HG02981 (cell line): ENCODE results near the gene TMEM151A.
A peak's percentile ranks its signal among the peaks of the same experiment; 100 is the strongest.

ENCODE experiments used
- ATAC-seq: cut with Tn5 transposase; IDR thresholded peaks from one replicate; pipeline ENCODE4 v1.9.1; 2021; ENCODE audit warnings: mild to moderate bottlenecking, moderate library complexity; ENCODE audit not compliant: unreplicated experiment

TMEM151A gene

DNA sequence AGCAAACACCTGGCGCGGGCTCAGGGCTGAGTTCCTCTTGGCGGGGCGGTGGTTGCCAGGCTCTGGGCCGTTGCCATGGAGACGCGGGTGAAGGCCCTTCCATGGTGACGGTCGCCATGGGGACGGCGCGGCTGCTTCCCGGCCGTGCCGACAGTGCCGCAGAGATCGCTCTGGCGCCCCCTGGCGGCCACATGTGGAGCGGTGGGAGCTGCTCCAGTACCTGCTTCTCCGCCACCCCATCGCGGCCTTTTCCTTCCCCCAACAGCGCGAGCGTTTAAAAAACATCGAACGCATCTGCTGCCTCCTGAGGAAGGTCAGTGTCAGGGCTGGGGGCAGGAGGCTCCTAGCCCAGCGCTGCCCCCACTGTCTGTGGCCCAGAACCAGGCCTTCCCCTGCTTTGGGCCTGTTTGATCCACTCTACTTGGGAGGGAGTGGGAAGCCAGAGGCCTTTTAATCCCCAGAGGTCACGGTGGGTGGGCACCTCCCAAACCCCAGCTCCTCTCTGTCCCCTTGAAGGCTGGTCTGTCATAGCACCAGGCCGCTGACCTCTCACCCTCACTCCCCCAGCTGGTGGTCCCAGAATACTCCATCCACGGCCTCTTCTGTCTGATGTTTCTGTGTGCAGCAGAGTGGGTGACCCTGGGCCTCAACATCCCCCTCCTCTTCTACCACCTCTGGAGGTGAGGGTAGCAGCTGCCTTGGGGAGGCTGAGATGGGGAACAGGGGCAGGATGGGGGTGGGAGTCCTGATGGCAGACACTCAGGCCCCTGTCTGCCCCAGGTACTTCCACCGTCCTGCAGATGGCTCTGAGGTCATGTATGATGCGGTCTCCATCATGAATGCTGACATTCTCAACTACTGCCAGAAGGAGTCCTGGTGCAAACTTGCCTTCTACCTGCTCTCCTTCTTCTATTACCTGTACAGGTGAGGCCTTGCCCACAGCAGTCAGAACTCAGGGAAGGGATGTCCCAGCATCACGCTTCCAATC lies 8.9 kb upstream of the TMEM151A start:
- peak; percentile 73 for ATAC-seq

DNA sequence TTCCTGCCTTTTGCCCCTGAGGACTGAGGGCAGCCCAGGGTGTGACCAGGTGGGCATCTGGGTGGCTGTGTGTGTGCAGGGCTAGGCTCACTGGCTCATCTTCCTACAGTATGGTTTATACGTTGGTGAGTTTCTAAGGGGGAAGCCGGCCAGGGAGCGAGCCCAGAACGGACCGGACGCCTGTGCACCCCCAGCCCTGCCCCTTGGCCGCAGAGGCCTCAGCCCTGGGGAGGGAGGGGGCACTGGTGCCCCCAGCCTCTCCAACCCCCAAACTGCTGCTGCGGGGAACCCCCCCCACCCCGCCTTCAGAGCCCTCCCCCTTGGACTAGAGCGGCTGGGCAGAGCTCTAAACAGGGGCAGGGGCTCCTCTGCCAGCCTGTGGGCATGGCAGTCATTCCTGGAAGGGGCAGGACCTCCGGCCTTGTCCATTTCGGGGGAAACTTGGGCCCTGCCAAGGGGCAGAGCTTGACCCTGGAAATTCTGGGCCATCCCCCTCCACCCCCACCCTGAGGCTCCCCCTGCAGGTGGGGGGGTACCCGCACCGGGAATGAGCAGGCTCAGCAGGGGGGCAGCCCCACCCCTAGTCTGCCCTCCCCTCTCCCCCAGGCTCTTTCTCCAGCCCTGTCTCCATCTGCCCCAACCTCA lies 8.1 kb upstream of the TMEM151A start:
- no peak for ATAC-seq

- no peak for ATAC-seq
Observed at GRCh38 chr11:66284526-66285078, 7.1 kb upstream of the TMEM151A start.

- no peak for ATAC-seq
Observed at GRCh38 chr11:66285250-66285947, 6.3 kb upstream of the TMEM151A start.

DNA sequence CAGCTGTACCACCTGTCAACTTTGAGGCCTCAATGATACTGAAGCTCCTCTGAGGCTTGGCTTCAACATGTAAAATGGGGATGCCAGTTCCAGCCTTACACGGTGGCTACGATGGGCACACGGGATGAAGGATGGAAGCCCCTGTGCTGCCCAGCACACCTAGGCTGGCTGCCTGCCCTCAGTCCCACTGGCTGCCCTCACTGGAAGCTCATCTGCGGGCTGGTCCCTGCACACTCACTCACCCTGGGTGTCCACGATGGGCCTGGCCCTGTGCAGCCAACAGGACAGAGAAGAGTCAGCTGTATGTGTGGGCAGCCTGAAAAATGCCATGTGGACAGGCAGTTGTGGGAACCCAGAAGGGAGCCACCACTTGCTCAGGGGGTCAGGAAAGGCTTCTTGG lies 5.0 kb upstream of the TMEM151A start:
- no peak for ATAC-seq

- ATAC-seq: no peak
Observed at GRCh38 chr11:66287211-66287888, 4.3 kb upstream of the TMEM151A start.

- ATAC-seq: no peak
Observed at GRCh38 chr11:66287889-66288670, 3.6 kb upstream of the TMEM151A start.

DNA sequence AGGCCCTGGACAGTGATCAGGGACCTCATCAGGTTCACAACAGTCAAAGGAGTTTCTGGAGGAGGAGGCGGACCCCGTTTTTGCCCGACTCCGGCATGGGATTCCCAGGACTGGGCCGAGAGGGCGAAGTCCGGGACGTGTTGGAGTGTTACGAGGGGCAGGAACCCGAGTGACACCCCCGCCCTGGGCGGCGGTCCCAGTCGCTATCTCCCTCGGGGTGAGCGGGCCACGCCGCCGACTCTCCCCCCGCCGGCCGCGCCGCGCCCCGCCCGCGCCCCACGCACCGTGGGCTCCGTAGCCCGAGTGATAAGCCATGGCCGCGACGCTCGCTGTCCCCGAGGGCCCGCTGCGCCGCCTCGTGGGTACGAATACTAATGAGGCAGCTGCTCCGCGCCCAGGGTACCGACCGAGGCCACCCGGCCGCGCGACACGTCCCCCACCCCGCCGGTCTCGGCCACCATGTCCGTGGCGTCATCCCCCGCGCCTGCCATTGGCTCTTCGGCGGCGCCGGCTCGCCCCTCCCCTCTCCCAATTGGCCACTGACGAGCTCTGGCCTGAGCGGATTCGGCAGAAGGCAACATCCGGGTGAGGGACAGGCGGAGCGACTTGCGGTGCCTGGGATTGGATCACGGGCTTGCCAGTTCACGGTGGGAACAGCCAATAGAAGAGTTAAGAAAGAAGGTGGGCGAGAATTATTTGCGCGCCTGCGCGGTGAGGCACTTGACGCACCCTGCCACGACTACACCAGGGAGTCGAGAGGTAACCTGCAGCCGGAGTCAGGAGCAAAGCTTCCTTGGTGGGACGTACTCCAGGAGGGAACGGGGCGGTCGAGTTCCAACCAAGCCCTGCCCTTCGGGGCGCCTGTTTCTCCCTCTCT lies 2.8 kb upstream of the TMEM151A start, which contains the start of gene YIF1A:
TSS of gene YIF1A (minus strand) at position 473 of the 877 bp plus-strand sequence. CDS start at position 315, 158 bp downstream.
- ATAC-seq: peak; percentile 88

DNA sequence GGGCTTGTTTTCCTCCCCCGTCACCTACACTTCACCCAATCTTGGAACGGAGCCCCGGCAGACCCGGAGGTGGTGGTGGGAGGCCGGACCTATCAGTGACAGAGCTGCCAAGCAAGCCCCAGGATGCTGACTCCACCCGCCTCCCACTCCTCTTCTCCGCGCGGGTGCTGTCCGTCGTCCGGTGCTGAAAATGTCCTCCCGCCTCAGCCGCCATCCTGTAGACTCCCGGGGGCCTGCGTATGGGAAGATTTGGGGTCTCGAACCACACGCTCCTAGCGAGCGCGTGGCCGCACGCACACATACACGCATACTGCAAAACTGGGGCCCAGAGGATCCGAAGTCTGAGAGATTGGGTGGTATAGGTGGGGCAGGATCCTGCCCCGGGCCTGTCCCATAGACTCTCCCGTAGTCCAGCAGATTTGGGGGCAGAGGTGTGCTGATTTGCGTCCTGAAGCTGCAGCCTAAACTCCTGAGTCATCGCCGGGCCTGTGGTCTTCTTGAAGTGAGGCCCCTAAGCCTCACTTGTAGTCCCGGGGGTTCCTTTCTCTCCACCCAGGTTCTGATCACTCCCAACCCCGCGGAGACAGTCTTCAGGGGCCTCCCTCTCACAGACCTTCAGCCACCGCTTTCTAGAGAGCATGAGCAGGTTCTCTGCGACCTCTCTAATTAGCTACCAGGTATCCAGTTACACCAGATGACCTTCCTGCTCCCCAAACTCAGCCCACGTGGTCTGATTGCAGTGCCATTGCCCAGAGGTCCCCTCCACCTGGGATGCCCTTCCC lies 2.0 kb upstream of the TMEM151A start:
- peak; percentile 29 for ATAC-seq

GRCh38 chr11:66290330-66290621 lies 1.4 kb upstream of the TMEM151A start:
- no peak for ATAC-seq

- no peak for ATAC-seq
Observed at GRCh38 chr11:66291303-66291705, 390 bp upstream of the TMEM151A start.

DNA sequence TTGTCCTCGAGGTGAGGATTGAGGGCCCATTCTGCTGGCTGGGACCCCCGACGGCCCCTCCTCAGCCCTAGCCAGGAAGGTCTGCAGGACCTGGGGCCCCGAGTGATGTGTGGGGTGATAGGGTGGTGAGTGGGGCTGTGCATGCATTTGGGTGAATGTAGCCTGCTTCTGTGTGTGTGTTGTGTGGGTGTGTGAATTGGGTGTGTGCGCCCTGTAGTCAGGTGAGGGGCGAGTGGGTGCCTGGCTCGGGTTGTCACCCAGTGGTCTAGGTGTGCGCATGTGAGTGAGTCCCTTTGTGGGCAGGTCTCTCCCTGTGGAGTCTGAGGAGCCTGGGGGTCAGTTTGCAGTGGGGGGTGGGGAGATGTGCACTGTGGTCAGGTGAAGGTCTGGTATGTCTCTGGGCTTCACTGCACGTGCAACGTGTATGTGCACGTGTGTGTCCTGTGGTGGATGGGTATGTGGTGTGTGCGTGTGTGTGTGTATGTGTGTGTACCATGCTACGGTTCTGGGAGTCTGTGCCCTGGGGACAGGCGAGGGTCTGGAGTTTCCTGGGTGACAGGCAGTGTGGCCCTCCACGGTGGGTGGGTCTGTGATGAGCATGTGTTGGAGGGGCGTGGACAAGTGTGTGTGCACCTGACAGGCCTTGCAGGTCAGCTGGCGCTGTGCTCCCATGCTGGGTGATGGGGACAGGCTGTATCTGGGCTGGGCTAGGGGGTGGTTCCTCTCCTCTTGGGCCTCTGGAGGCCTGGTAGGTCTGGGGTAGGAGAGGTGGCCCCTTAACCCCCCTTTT lies 1.0 kb downstream of the TMEM151A start:
- ATAC-seq: no peak

DNA sequence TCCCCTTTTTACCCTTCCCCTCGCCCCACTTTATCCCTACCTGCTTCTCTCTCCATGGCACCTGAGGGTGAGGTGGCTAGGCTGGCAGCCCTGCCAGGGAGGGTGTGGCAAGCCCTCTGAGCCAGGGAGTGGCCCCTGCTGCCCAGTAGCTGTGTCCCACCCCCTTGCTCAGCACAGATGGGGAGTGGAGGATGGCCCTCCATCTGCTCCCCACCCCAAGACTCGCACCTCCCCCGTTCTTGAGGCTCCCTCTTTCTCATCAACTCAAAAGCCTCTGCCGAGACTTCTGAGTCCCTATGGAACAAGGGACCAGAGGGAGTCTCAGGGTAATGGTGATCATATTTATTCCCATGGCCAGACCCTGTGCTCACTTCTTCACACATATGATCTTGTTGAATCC lies 1.7 kb downstream of the TMEM151A start:
- ATAC-seq: no peak

DNA sequence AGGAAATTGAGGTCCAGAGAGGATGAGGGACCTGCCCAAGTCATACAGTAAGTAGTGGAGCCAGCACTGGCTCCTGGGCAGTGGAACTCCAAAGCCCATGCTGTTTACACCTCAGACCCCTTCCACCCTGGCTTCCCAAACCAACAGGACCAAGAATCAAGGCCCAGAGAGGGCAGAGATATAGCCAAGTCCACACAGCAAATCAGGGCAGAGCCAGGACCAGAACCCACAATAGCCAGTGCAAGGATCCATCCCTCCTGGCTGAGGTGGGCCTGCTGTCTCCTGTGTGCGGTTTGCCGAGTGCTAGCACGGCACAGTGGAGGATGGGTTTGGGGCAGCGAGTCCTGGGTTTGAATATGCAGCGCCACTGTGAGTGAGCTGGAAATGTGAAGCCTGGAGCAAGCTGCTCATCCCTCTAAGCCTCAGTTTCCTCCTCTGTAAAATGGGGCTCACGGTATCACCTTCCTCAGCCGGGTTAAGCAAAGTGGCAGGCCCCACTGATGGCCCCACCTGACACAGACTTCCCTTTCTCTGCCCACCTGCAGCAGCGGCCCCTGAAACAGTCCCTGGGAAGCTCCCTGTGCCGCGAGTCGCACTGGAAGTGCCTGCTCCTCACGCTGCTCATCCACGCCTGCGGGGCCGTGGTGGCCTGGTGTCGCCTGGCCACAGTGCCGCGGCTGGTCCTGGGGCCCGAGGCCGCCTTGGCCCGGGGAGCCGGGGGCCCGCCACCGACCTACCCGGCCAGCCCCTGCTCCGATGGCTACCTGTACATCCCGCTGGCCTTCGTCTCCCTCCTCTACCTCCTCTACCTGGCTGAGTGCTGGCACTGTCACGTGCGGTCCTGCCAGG lies 2.3 kb downstream of the TMEM151A start:
- ATAC-seq: no peak

GRCh38 chr11:66294626-66295620 lies 3.2 kb downstream of the TMEM151A start:
- ATAC-seq: no peak
